Iris pigment epithelial cell (primary cell): ENCODE measurements around the gene SH3RF3.

Experiments used
- DNase-seq: peaks from one replicate; pipeline ENCODE4 v3.0.0-alpha.2; 2011; ENCODE audit warnings: low read depth

Gene SH3RF3

GRCh38 chr2:109379507-109379906 is 250.5 kb downstream of the SH3RF3 start:
- no peak for DNase-seq

- peak; percentile 32 for DNase-seq
These were observed 251.7 kb downstream of the SH3RF3 start for GRCh38 chr2:109380502-109381326.

DNA sequence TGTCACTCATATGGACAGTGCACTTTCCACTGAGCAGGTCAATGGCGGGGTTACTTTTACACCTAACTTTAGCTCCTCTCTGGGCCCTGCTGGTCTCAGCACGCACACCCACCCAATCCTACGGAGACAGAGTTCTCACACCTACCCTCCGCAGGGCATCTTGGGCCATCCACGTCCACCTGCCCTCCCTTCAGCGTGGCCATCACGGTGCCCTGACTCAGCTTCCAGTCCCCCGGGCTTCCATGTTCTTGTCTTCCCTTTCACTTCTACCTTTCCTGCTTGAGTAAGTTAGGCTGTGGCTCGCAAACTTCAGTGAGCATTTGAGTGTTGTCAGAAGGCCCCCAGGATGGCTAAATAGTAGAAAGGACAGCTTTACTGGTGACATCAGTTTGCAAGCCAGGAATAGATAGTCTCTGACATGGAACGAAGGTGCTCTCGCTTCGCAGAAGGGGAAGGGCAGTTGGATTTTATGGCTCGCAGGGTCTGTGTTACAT is 252.4 kb downstream of the SH3RF3 start:
- DNase-seq = no peak

DNA sequence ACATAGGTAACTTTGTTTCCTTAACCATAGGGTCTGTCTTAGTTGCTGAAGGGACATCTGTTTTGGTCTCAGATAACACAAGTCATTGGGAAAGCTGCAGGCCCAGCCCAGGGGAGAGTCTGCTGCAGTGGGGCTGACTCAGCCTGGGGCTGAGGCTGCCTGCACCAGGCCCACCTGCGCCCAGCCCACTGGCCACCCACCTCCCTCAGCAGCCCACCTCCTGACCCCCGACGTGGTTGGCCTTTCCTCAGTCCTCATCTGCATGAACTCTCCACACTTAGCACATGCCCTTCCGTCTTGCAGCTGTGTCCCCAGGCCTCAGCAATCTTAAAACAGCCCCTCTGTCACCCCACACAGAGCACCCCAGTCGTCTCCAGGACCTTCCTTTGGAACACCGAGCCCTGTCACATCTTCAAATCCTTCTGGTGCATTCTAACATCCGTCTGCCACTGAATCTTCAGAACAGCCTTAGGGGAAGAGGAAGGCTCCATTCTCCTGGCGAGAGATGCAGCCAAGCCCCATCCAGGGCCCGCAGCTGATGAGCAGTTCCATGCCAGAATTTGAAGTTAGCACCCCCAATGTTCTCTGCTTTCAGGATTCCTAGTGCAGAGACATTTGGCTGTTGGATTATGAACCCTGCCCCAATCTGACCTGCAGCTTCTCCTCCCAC is 253.4 kb downstream of the SH3RF3 start:
- DNase-seq = no peak

DNA sequence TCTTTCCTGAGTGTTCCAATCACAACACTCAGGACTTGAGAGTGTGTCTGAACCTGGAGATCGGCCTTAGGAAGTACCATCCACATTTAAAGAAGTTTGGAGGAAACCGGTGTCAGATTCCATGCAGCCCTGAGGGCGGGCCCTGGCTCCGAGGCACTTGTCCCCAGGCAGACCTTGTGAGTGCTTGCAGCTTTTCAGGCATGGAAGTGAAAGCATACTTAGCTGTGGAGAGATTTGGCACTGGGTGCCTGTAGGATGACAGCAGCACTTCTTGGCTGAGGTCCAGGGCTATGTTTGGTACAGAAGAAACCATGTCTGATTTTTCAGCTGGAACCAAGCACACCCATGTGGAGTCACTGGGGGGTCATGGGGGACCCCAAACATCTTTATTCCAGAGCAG is 253.9 kb downstream of the SH3RF3 start:
- DNase-seq = peak; percentile 74

DNA sequence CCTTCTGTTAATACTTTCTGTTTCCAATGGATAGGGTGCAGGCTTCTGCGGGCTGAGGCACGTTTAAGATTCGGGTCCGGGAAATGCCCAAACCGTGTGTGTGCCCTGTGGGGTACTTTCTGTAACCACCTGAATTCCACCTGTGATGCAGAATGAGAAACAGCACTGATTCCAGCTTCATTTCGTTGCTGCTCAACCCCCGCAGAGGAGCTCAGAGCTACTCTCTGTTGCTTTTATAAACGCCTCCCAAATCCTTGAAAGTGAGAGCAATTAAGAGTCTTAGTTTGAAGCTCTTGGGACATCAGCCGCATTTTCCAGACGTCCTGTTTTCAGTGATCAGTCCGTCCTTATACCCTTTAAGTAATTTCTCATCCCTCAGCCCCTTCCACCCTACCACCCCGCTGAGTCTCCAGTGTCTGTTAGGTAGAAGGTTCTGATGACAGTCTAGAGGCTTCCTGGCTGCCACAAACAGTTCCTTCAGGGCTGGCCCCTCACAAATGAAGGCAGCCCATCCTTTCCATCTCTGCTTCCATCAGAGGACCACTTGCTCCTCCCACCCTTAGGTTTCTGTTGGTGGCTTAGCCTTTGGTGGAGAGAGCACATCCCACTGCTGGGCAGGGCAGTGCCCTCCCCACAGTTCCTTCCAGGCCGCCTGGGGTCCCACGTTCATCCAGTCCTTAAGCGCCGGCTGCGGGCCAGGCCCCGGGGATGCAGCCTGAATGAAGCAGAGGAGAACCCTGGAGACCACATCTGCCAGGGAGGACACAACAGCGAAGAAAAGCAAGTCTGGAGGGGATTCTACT is 254.7 kb downstream of the SH3RF3 start:
- DNase-seq = no peak

GRCh38 chr2:109384308-109385271 is 255.6 kb downstream of the SH3RF3 start:
- no peak for DNase-seq

DNA sequence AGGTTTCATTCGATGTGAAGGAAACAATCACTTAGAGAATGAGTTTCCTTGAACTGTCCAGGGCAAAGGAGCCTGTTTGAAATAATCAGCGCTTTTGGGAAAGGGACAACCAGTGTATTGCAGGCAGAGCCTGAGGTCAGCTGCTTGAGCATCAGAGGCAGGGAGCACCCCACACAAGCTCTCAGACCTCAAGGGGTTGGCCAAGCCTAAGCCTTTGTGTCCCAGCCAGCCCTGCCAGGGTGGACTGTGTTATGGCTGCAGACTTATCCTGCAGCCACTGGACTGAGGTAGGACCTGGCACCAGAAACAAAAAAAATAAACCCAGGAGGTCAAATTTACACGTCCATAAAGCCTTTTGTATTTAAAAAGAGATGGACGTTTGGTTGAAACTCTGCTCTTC is 256.5 kb downstream of the SH3RF3 start:
- no peak for DNase-seq

DNA sequence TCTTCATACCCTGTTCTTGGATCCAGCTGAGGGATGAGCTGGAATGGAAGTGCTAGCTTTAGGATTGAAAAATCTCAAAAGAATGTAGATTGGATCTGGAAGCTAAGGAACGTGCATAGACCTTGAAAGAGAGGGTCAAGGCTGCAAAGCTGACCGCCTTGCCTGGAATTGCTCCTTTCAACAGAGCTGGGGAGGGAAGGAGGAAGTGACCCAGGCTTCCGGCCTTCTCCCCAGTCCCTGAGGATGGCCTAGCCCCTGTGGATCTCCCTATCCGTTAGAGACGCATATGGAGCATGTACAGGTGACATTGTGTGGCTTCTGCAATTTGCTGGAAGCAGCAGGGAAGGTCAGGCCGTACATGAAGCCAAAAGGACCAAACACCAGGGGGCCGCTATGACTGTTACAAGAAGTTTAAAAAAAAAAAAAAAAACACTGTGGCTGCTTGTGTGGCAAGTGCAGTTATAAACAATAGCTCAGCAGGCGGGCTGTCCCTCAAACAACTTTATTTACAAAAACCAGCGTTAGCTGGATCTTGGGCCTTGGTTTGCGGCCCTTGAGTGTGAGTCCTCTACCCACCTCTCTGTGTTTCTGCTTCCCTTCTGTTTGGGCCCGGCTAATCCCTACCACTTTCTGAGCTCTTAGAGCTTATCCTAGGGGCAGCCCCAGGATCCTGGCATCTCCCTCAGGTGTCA is 257.1 kb downstream of the SH3RF3 start:
- no peak for DNase-seq

GRCh38 chr2:109387221-109387735 is 258.3 kb downstream of the SH3RF3 start:
- DNase-seq = no peak

DNA sequence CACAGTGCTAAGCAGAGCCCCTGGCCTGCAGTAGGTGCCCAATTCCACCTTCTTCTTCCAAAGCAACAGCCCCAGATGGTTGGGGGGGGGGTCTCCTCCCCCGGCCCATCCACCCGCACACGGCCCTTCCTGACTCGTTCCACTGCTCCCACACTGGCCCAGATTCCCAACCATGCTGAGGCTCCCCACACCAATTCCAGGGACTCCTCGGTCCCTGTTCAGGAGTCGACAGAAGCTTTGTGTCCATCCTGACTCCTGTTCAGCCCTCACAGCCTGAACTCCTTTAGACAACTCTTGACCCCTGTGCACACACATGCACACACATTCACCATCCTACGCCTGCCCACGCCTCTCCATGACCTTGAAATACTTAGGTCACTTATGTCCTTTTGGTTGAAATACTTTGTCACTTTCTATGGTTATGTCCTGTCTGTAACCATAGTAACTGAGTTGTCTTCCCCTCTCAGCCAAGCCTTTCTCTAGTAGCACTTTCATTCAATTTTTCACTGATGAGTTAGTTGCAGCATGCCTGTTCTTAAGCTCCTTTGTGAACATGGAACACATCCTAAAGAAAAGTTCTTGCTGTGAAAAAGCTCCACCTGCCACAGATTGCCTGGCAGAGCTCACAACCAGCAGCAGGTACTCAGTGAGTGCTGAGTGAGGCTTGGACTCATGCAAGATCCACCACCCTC is 258.9 kb downstream of the SH3RF3 start:
- no peak for DNase-seq

- no peak for DNase-seq
These were observed 262.2 kb downstream of the SH3RF3 start for GRCh38 chr2:109391243-109391642.

- no peak for DNase-seq
These were observed 263.1 kb downstream of the SH3RF3 start for GRCh38 chr2:109392140-109392539.

DNA sequence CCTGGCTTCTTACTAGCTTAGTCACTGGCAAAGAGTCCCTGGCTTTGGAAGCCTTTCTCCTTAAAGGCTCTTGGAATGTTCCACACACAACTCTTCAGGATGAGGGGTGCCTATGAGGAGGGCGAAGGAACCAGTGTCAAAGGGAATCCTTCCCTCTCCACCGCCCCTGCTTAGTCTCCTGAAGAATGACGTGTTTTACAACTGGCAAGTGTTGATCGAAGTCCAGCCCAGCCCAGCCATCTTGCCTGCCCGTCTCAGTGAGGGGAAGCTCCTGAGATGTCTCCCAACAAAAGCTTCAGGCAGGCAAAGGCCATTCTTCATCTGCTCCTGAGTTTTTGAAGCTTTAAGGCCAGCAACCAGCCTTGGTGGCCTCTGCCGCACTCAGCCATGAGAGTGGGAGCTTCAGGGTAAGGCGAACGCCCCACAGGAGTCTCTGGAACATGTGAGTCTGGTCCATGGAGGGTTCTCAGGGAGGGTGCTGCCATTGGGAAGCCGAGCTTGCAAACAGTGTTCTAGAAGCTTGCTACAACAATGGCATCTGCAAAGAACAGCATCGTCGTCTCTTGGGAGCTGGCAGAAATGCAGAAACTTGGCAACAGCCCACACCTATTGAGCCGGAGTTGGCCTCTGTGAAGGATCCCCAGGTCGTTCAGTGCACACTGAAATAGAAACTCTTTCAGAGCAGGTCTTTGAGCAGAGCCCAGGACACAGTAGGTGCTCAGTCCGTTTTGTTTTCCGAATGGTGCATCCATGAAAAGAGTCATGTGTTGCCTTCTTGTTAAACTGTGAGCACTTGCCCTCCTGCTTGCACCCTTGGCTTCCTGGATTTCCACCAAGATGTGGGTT is 264.0 kb downstream of the SH3RF3 start:
- DNase-seq = no peak

- no peak for DNase-seq
These were observed 264.6 kb downstream of the SH3RF3 start for GRCh38 chr2:109393662-109393972.

GRCh38 chr2:109395494-109396201 is 266.6 kb downstream of the SH3RF3 start:
- DNase-seq = no peak

DNA sequence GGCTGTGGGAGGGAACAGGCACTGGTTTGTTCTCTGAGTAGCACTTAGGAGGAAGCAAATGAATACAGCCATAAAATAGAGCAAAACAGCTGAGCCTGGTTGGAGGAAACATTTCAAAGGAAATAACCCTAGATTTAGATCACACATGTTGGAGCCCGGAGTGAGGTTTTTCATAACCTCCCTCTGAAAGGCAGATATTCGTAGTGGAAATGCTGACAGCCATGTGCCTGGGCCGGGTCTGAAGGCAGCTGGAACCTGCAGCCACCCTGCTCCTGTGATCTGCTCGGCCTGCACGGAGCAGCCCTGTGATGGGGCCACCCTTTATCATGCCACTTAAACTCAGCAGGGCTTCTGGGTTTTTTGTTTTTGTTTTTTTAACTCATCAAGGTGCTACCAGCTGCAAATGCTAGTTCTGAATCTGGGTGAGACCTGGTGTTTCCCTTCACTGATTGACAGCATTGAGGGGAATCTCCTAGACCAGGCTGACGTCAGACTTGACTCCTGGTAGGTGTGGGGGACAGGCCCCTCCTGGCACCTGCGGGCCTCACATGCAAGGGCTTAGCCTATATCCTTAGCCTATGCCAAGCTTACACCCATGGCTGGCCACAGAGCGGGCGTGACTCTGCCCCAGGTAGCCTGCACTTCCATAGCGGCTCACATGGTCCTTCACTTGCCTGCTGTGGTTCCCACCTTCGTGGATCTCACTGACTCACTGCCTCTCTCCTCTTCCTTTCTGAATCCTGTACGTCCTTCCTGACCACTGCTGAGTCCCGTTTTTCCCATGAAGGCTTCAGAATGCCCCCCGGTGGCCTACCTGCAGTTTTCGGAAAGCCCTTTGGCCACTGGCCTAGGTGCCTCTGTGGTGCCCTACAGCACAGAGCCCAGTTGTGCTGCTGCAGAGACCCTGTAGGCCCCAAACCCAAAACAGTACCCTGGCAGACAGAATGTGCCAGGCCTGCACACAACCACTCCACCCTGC is 267.5 kb downstream of the SH3RF3 start:
- DNase-seq = no peak
